Measurements from ENCODE around the gene DENR.

The DENR gene

GRCh38 chr12:122721057-122721545 is 31.5 kb upstream of the DENR start:
- Histone ChIP-seq H3K9ac (ENCODE audit: low read depth in 1 of 2, low read length in 2 of 2) (no peak overlapping the region), H3K4me1 (ENCODE audit: control insufficient read depth in 2 of 2, insufficient read depth in 2 of 2, low read length in 2 of 2) (no peaks in the 10 kb centered on the region), H3K27me3 (ENCODE audit: control insufficient read depth in 2 of 2, insufficient read depth in 2 of 2, low read length in 2 of 2) (no peaks in the 10 kb centered on the region), H3K27ac (ENCODE audit: low read depth in 2 of 2, low read length in 2 of 2) (no peak overlapping the region), H3K36me3 (ENCODE audit: control insufficient read depth in 2 of 2, insufficient read depth in 2 of 2, low read length in 2 of 2) (no peaks in the 10 kb centered on the region), H3K9me3 (ENCODE audit: control insufficient read depth in 2 of 2, low read length in 2 of 2) (no peaks in the 10 kb centered on the region), H3K4me3 (ENCODE audit: low read length in 2 of 2) (no peak overlapping the region)

DNA sequence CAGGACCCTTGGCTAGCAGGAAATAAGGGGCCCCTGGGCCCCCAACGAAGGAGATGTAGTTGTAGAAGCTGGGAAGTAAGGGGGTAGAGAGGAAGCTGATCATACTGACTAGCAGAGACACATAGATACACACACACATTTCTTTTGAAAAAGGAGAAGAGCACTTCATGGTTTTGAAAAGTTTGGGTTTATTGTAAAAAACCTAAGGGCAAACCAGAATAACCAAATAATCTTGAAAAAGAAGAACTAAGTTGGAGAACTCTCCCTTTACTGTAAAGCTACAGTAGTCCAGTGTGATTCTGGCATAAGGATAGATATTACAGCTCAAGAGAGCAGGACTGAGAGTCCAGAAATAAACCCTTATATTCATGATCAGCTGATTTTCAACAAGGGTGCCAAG is 30.2 kb upstream of the DENR start:
- Histone ChIP-seq H3K9me3 (ENCODE audit: control insufficient read depth in 2 of 2, low read length in 2 of 2) (no peaks in the 10 kb centered on the region), H3K4me1 (ENCODE audit: control insufficient read depth in 2 of 2, insufficient read depth in 2 of 2, low read length in 2 of 2) (no peaks in the 10 kb centered on the region), H3K27me3 (ENCODE audit: control insufficient read depth in 2 of 2, insufficient read depth in 2 of 2, low read length in 2 of 2) (no peaks in the 10 kb centered on the region), H3K36me3 (ENCODE audit: control insufficient read depth in 2 of 2, insufficient read depth in 2 of 2, low read length in 2 of 2) (no peaks in the 10 kb centered on the region), H3K4me3 (ENCODE audit: low read length in 2 of 2) (no peak overlapping the region), H3K27ac (ENCODE audit: low read depth in 2 of 2, low read length in 2 of 2) (no peak overlapping the region), H3K9ac (ENCODE audit: low read depth in 1 of 2, low read length in 2 of 2) (no peak overlapping the region)

GRCh38 chr12:122724641-122725243 is 27.9 kb upstream of the DENR start:
- Histone ChIP-seq H3K4me1 (ENCODE audit: control insufficient read depth in 2 of 2, insufficient read depth in 2 of 2, low read length in 2 of 2) (no peaks in the 10 kb centered on the region), H3K27ac (ENCODE audit: low read depth in 2 of 2, low read length in 2 of 2) (no peak overlapping the region), H3K4me3 (ENCODE audit: low read length in 2 of 2) (no peak overlapping the region), H3K9ac (ENCODE audit: low read depth in 1 of 2, low read length in 2 of 2) (no peak overlapping the region), H3K27me3 (ENCODE audit: control insufficient read depth in 2 of 2, insufficient read depth in 2 of 2, low read length in 2 of 2) (no peaks in the 10 kb centered on the region), H3K9me3 (ENCODE audit: control insufficient read depth in 2 of 2, low read length in 2 of 2) (no peaks in the 10 kb centered on the region), H3K36me3 (ENCODE audit: control insufficient read depth in 2 of 2, insufficient read depth in 2 of 2, low read length in 2 of 2) (no peaks in the 10 kb centered on the region)

- Histone ChIP-seq H3K9ac (ENCODE audit: low read depth in 1 of 2, low read length in 2 of 2) (no peak overlapping the region), H3K4me1 (ENCODE audit: control insufficient read depth in 2 of 2, insufficient read depth in 2 of 2, low read length in 2 of 2) (peaks cover 0 to 3% of the 10 kb centered on the region in 2 donors), H3K9me3 (ENCODE audit: control insufficient read depth in 2 of 2, low read length in 2 of 2) (no peaks in the 10 kb centered on the region), H3K27ac (ENCODE audit: low read depth in 2 of 2, low read length in 2 of 2) (no peak overlapping the region), H3K36me3 (ENCODE audit: control insufficient read depth in 2 of 2, insufficient read depth in 2 of 2, low read length in 2 of 2) (no peaks in the 10 kb centered on the region), H3K27me3 (ENCODE audit: control insufficient read depth in 2 of 2, insufficient read depth in 2 of 2, low read length in 2 of 2) (no peaks in the 10 kb centered on the region), H3K4me3 (ENCODE audit: low read length in 2 of 2) (no peak overlapping the region)
Observed at GRCh38 chr12:122725452-122726079, 27.1 kb upstream of the DENR start.

- Histone ChIP-seq H3K4me1 (ENCODE audit: control insufficient read depth in 2 of 2, insufficient read depth in 2 of 2, low read length in 2 of 2) (peaks cover 0 to 3% of the 10 kb centered on the region in 2 donors), H3K36me3 (ENCODE audit: control insufficient read depth in 2 of 2, insufficient read depth in 2 of 2, low read length in 2 of 2) (no peaks in the 10 kb centered on the region), H3K27ac (ENCODE audit: low read depth in 2 of 2, low read length in 2 of 2) (no peak overlapping the region), H3K27me3 (ENCODE audit: control insufficient read depth in 2 of 2, insufficient read depth in 2 of 2, low read length in 2 of 2) (no peaks in the 10 kb centered on the region), H3K9ac (ENCODE audit: low read depth in 1 of 2, low read length in 2 of 2) (no peak overlapping the region), H3K4me3 (ENCODE audit: low read length in 2 of 2) (no peak overlapping the region), H3K9me3 (ENCODE audit: control insufficient read depth in 2 of 2, low read length in 2 of 2) (no peaks in the 10 kb centered on the region)
Observed at GRCh38 chr12:122726080-122726558, 26.5 kb upstream of the DENR start.

GRCh38 chr12:122729583-122730214 is 22.9 kb upstream of the DENR start:
- no peaks in the 10 kb centered on the region for H3K36me3 ChIP-seq (ENCODE audit: control insufficient read depth in 2 of 2, insufficient read depth in 2 of 2, low read length in 2 of 2)
- peaks cover 0 to 3% of the 10 kb centered on the region in 2 donors for H3K4me1 ChIP-seq (ENCODE audit: control insufficient read depth in 2 of 2, insufficient read depth in 2 of 2, low read length in 2 of 2)
- no peak overlapping the region for H3K9ac ChIP-seq (ENCODE audit: low read depth in 1 of 2, low read length in 2 of 2)
- H3K9me3 ChIP-seq (ENCODE audit: control insufficient read depth in 2 of 2, low read length in 2 of 2) = no peaks in the 10 kb centered on the region
- H3K27me3 ChIP-seq (ENCODE audit: control insufficient read depth in 2 of 2, insufficient read depth in 2 of 2, low read length in 2 of 2) = no peaks in the 10 kb centered on the region
- H3K4me3 ChIP-seq (ENCODE audit: low read length in 2 of 2) = no peak overlapping the region
- H3K27ac ChIP-seq (ENCODE audit: low read depth in 2 of 2, low read length in 2 of 2) = no peak overlapping the region

DNA sequence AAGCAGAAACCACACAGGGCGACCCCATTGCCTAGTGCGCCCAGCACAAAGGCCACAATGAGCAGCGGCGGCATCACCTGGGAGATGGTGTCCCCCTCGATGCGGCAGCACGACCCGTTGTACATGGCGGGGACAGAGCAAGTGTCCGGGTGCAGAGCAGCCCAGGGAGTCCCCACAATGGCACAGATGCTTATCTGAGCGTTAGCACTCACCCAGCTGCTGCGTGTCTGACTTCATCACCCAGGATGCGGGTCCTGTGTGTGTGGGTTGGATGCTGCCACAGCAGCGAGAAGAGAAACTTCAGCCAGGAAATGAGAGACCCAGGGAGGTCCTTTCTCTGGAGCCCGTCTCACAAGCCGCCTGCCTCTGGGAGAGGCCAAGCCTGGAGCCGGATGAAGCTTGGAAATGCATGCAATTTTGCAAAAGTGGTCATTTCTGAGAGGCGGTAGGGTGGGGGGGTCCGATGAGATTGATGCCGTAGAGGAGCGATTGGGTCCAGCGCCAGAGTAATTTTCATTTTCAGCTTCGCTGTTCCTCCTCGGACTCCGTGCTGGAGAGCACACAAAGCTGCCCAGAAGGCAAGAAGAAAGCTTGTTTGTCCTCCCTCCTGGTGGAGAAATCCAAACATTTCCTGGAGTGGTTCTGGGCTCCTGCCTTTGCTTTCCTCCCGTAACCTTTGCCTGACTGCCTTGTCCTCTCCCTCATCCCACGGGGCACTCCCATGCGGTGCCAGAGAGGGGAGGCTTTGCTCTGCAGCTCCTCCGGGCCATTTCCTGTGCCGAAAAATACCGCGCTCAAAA is 22.2 kb upstream of the DENR start, which contains the start of gene HCAR1:
Gene HCAR1, minus strand, starts transcription at position 630 of the 800 bp plus-strand sequence. Its CDS starts 505 bp downstream, at position 125.
- no peak within 1 kb of the TSS for H3K9ac ChIP-seq (ENCODE audit: low read depth in 1 of 2, low read length in 2 of 2)
- H3K9me3 ChIP-seq (ENCODE audit: control insufficient read depth in 2 of 2, low read length in 2 of 2) = no peaks in the 10 kb centered on the region
- no peaks in the 10 kb centered on the region for H3K36me3 ChIP-seq (ENCODE audit: control insufficient read depth in 2 of 2, insufficient read depth in 2 of 2, low read length in 2 of 2)
- peak within 1 kb of the TSS in 1 of 2 donors; percentile 44 for H3K4me3 ChIP-seq (ENCODE audit: low read length in 2 of 2)
- no peaks in the 10 kb centered on the region for H3K27me3 ChIP-seq (ENCODE audit: control insufficient read depth in 2 of 2, insufficient read depth in 2 of 2, low read length in 2 of 2)
- no peak within 1 kb of the TSS for H3K27ac ChIP-seq (ENCODE audit: low read depth in 2 of 2, low read length in 2 of 2)
- peaks cover 0 to 3% of the 10 kb centered on the region in 2 donors for H3K4me1 ChIP-seq (ENCODE audit: control insufficient read depth in 2 of 2, insufficient read depth in 2 of 2, low read length in 2 of 2)

DNA sequence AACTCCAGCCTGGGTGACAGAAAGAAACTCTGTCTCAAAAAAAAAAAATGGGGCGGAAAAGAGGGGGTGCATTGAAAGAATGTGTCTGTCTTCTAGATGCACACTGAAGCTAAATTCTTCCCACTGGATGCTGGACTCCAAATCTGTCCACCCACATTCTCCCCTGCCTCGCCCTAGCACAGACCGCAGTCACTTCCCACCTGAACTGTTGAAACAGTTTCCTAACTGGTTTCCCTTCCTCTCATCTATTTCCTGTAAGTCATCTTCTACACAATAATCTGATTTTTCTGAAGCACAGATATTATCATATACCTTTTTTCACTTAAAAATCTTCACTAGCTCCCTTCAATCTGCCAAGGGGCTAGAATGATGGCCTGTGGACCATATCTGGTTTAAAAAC is 20.5 kb upstream of the DENR start:
- Histone ChIP-seq H3K27me3 (ENCODE audit: control insufficient read depth in 2 of 2, insufficient read depth in 2 of 2, low read length in 2 of 2) (no peaks in the 10 kb centered on the region), H3K4me1 (ENCODE audit: control insufficient read depth in 2 of 2, insufficient read depth in 2 of 2, low read length in 2 of 2) (peaks cover 0 to 3% of the 10 kb centered on the region in 2 donors), H3K36me3 (ENCODE audit: control insufficient read depth in 2 of 2, insufficient read depth in 2 of 2, low read length in 2 of 2) (no peaks in the 10 kb centered on the region), H3K9ac (ENCODE audit: low read depth in 1 of 2, low read length in 2 of 2) (no peak overlapping the region), H3K27ac (ENCODE audit: low read depth in 2 of 2, low read length in 2 of 2) (no peak overlapping the region), H3K4me3 (ENCODE audit: low read length in 2 of 2) (no peak overlapping the region), H3K9me3 (ENCODE audit: control insufficient read depth in 2 of 2, low read length in 2 of 2) (no peaks in the 10 kb centered on the region)

DNA sequence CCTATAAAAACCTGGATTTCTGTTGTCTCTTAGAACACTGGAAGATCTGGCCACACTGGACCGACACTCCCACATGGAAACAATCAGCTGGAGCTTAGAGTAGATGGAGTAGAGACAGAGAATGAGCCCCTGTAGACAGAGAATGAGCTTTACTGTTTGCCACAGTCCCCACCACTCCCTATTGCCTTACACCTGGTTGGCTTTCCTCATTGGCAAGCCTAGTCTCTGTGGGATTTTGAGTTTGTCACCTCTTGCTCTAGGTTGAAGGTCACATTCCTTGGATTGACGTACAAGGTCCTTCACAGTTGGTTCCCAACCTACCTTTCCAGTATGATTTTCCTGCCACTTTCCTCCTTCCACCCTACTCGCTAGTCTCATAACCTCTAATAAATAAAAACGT is 20.0 kb upstream of the DENR start:
- H3K4me3 ChIP-seq (ENCODE audit: low read length in 2 of 2) = no peak overlapping the region
- peaks cover 0 to 3% of the 10 kb centered on the region in 2 donors for H3K4me1 ChIP-seq (ENCODE audit: control insufficient read depth in 2 of 2, insufficient read depth in 2 of 2, low read length in 2 of 2)
- no peaks in the 10 kb centered on the region for H3K36me3 ChIP-seq (ENCODE audit: control insufficient read depth in 2 of 2, insufficient read depth in 2 of 2, low read length in 2 of 2)
- H3K27ac ChIP-seq (ENCODE audit: low read depth in 2 of 2, low read length in 2 of 2) = no peak overlapping the region
- H3K9me3 ChIP-seq (ENCODE audit: control insufficient read depth in 2 of 2, low read length in 2 of 2) = no peaks in the 10 kb centered on the region
- H3K27me3 ChIP-seq (ENCODE audit: control insufficient read depth in 2 of 2, insufficient read depth in 2 of 2, low read length in 2 of 2) = no peaks in the 10 kb centered on the region
- H3K9ac ChIP-seq (ENCODE audit: low read depth in 1 of 2, low read length in 2 of 2) = no peak overlapping the region

All from mucosa of rectum (tissue), 2 donors.